Upper lobe of left lung (tissue), 6 donors: ENCODE results near the gene TERF2IP. TPM values are rescaled to one million over a fixed set of nuclear protein-coding genes. Genes with fewer than 3 reads are reported as not detected.

Experiments
- ATAC-seq, 2 donors: fragments of 200-7000 bp; cut with Tn5 transposase; one replicate each; pipeline ENCODE4 v1.9.1; 2022; ENCODE audit warnings: mild to moderate bottlenecking in 2 of 2, moderate library complexity in 2 of 2; ENCODE audit not compliant: low FRiP score in 2 of 2
- DNase-seq, 2 donors: peaks; one replicate each; pipeline ENCODE4 v3.0.0-alpha.2; 2019 to 2020
- H3K27ac ChIP-seq, 4 donors: fragments of 200-600 bp; sonication (generic); one replicate each; pipeline ENCODE4 v1.5.1; 2016 to 2019
- H3K27me3 ChIP-seq, 4 donors: fragments of 200-600 bp; sonication (generic); one replicate each; pipeline ENCODE4 v1.5.1; 2017 to 2019
- H3K36me3 ChIP-seq, 4 donors: fragments of 200-600 bp; sonication (generic); one replicate each; pipeline ENCODE4 v1.5.1; 2016 to 2019
- H3K4me1 ChIP-seq, 4 donors: fragments of 200-600 bp; sonication (generic); one replicate each; pipeline ENCODE4 v1.5.1; 2018 to 2019
- H3K4me3 ChIP-seq, 4 donors: fragments of 200-600 bp; sonication (generic); one replicate each; pipeline ENCODE4 v1.5.1; 2017 to 2019; ENCODE audit warnings: mild to moderate bottlenecking in 2 of 4, moderate library complexity in 1 of 4
- H3K9me3 ChIP-seq, 4 donors: fragments of 200-600 bp; sonication (generic); one replicate each; pipeline ENCODE4 v1.5.1; 2018 to 2019
- EP300 ChIP-seq, 4 donors: sonication (generic); formaldehyde crosslinking; IDR thresholded peaks; one replicate each; pipeline ENCODE4 v1.5.1; 2017; ENCODE audit warnings: antibody characterized with exemption in 4 of 4, control low read depth in 2 of 4
- POLR2A ChIP-seq, 4 donors: fragments of 450-650 bp; IDR thresholded peaks; one replicate each; pipeline ENCODE4 v1.5.1; 2016 to 2017; ENCODE audit warnings: antibody characterized with exemption in 4 of 4, mild to moderate bottlenecking in 2 of 4
- POLR2AphosphoS5 ChIP-seq, 2 donors: sonication (generic); formaldehyde crosslinking; IDR thresholded peaks; one replicate each; pipeline ENCODE4 v1.5.1; 2017; ENCODE audit warnings: antibody characterized with exemption in 2 of 2
- WGBS, 2 donors: methylation state at CpG; one replicate each; pipeline ENCODE4 v1.1.5; 2017 to 2018; 5-methylcytosine and 5-hydroxymethylcytosine counted together
- total RNA-seq, 6 donors: library from RNA; depleted of rRNA in 4 of 6; stranded (reverse); fragments of >200 nt in 4 of 6; gene quantifications; one replicate each; pipeline versions ENCODE4 v1.1.0 to v1.2.1, GENCODE V29; 2016 to 2021
- TF ChIP-seq, protein P1 (sequence below), 6 experiments: fragments of 450-650 bp in 4 of 6; fragments of 200-600 bp in 2 of 6; sonication (generic) in 2 of 6; IDR thresholded peaks; one replicate each; pipeline ENCODE4 v1.5.1; 2016 to 2019; ENCODE audit warnings: antibody characterized with exemption in 6 of 6
- donor health status: DM: no; HTN: no; CAD: no; lungs with moderate emphysema.
- donor health status: DM: no; HTN: yes; CAD: no; lungs with severe emphysema.

Gene TERF2IP
- total RNA-seq, 6 donors from 2014 or later, result 45.1 to 70.0 (median 59.1) TPM

DNA sequence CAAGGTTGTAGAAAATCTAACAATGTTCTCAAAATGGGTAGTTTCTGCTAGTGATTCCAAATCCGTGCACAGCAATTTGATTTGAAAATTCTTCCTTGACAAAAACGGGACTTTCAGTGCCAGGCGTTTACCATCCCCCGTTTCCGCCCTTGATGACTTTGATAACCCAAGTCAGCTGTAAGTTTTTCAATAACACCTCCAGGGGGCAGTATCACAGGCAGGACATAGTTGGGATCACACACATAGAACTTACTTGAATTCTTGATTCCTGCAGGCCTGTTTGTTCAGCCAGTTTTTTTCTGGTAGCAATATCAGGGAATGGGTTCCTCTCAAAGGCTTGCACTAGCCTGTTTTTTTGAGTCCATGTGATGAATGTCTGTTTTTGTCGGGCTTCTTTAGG is 48.1 kb downstream of the TERF2IP start:
- DNase-seq (no peak), ATAC-seq (no peak)
- no peak overlapping the region for H3K27ac ChIP-seq
- TF ChIP-seq EP300 (IDR thresholded peaks at IDR 0.05), result no peak
- TF ChIP-seq, protein P1, sequence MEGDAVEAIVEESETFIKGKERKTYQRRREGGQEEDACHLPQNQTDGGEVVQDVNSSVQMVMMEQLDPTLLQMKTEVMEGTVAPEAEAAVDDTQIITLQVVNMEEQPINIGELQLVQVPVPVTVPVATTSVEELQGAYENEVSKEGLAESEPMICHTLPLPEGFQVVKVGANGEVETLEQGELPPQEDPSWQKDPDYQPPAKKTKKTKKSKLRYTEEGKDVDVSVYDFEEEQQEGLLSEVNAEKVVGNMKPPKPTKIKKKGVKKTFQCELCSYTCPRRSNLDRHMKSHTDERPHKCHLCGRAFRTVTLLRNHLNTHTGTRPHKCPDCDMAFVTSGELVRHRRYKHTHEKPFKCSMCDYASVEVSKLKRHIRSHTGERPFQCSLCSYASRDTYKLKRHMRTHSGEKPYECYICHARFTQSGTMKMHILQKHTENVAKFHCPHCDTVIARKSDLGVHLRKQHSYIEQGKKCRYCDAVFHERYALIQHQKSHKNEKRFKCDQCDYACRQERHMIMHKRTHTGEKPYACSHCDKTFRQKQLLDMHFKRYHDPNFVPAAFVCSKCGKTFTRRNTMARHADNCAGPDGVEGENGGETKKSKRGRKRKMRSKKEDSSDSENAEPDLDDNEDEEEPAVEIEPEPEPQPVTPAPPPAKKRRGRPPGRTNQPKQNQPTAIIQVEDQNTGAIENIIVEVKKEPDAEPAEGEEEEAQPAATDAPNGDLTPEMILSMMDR (IDR thresholded peaks at IDR 0.05), result no peak
- no peak for TF ChIP-seq POLR2A (IDR thresholded peaks at IDR 0.05)
- TF ChIP-seq POLR2AphosphoS5 (IDR thresholded peaks at IDR 0.05), result no peak
- no peaks in the 10 kb centered on the region for H3K4me1 ChIP-seq
- 84 to 85% methylated on average over 6 of the region's 6 CpGs for WGBS, 2 donors
- H3K27me3 ChIP-seq, result no peaks in the 10 kb centered on the region
- no peaks in the 10 kb centered on the region for H3K36me3 ChIP-seq
- no peak overlapping the region for H3K4me3 ChIP-seq
- no peaks in the 10 kb centered on the region for H3K9me3 ChIP-seq

DNA sequence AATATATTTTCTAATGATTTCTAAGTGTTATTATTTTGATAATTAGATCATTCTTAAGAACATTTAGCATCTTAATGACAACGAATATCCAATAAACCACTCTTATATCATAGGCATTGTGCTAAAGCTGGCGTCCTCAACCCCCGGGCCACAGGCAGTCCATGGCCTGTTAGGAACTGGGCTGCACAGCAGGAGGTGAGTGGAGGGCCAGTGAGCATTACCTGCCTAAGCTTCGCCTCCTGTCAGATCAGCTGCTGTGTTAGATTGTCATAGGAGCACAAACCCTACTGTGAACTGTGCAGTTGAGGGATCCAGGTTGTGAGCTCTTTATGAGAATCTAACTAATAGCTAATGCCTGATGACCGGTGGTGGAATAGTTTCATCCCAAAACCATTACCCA is 50.0 kb downstream of the TERF2IP start:
- 94 to 96% methylated on average over 5 of the region's 5 CpGs for WGBS, 2 donors
- TF ChIP-seq, protein P1 (IDR thresholded peaks at IDR 0.05), result no peak
- TF ChIP-seq POLR2A (IDR thresholded peaks at IDR 0.05) (no peak), POLR2AphosphoS5 (IDR thresholded peaks at IDR 0.05) (no peak), EP300 (IDR thresholded peaks at IDR 0.05) (no peak)
- Histone ChIP-seq H3K4me3 (no peak overlapping the region), H3K4me1 (no peaks in the 10 kb centered on the region), H3K27ac (no peak overlapping the region), H3K27me3 (no peaks in the 10 kb centered on the region), H3K9me3 (no peaks in the 10 kb centered on the region), H3K36me3 (no peaks in the 10 kb centered on the region)
- ATAC-seq (no peak), DNase-seq (no peak)

GRCh38 chr16:75701361-75701760 is 53.8 kb downstream of the TERF2IP start, which contains the start of gene DUXB:
TSS of gene DUXB (minus strand) at chr16:75701461. CDS start at chr16:75701418, 43 bp downstream.
- Histone ChIP-seq H3K36me3 (no peaks in the 10 kb centered on the region), H3K27me3 (no peaks in the 10 kb centered on the region), H3K4me3 (no peak within 1 kb of the TSS), H3K4me1 (no peaks in the 10 kb centered on the region), H3K9me3 (no peaks in the 10 kb centered on the region), H3K27ac (no peak within 1 kb of the TSS)
- ATAC-seq (no peak), DNase-seq (no peak)
- TF ChIP-seq, protein P1 (IDR thresholded peaks at IDR 0.05), result no peak
- TF ChIP-seq POLR2A (IDR thresholded peaks at IDR 0.05) (no peak), POLR2AphosphoS5 (IDR thresholded peaks at IDR 0.05) (no peak), EP300 (IDR thresholded peaks at IDR 0.05) (no peak)
- WGBS, 2 donors, result 93 to 96% methylated on average over 5 of the region's 5 CpGs

- no peaks in the 10 kb centered on the region for H3K9me3 ChIP-seq
- H3K4me1 ChIP-seq, result no peaks in the 10 kb centered on the region
- ATAC-seq, result no peak
Measured at GRCh38 chr16:75702242-75702641, 54.7 kb downstream of the TERF2IP start.

GRCh38 chr16:75703306-75703705 is 55.7 kb downstream of the TERF2IP start:
- Histone ChIP-seq H3K4me3 (no peak overlapping the region), H3K9me3 (no peaks in the 10 kb centered on the region), H3K27me3 (no peaks in the 10 kb centered on the region), H3K27ac (no peak overlapping the region), H3K4me1 (no peaks in the 10 kb centered on the region), H3K36me3 (no peaks in the 10 kb centered on the region)
- ATAC-seq (no peak), DNase-seq (no peak)
- TF ChIP-seq POLR2AphosphoS5 (IDR thresholded peaks at IDR 0.05), result no peak
- no peak for TF ChIP-seq POLR2A (IDR thresholded peaks at IDR 0.05)
- TF ChIP-seq, protein P1 (IDR thresholded peaks at IDR 0.05), result no peak
- no peak for TF ChIP-seq EP300 (IDR thresholded peaks at IDR 0.05)
- WGBS, 2 donors, result 89 to 98% methylated on average over 4 of the region's 4 CpGs

More at GRCh38 chr16:75702242-75702641, 54.7 kb downstream of the TERF2IP start:
- H3K27me3 ChIP-seq, result no peaks in the 10 kb centered on the region
- no peak for DNase-seq
- TF ChIP-seq EP300 (IDR thresholded peaks at IDR 0.05) (no peak), POLR2A (IDR thresholded peaks at IDR 0.05) (no peak), POLR2AphosphoS5 (IDR thresholded peaks at IDR 0.05) (no peak)
- TF ChIP-seq, protein P1 (IDR thresholded peaks at IDR 0.05), result no peak
- H3K4me3 ChIP-seq, result no peak overlapping the region
- 69 to 96% methylated on average over 2 of the region's 2 CpGs for WGBS, 2 donors
- no peak overlapping the region for H3K27ac ChIP-seq
- H3K36me3 ChIP-seq, result no peaks in the 10 kb centered on the region
